H1 (cell line): ENCODE measurements around the gene XNDC1N. TPM values are rescaled to one million over a fixed set of nuclear protein-coding genes. Genes with fewer than 3 reads are reported as not detected.

Experiments used
- CTCF ChIA-PET: fragments of 300-600 bp; sonication (Branson Sonifier 250); formaldehyde crosslinking; loops from one replicate; lab custom pipeline; 2021; ENCODE audit not compliant: partially characterized antibody; lab: Charles Lee
- POLR2A ChIA-PET: fragments of 300-600 bp; sonication (Branson Sonifier 250); formaldehyde crosslinking; loops from one replicate; lab custom pipeline; 2021; ENCODE audit warnings: inconsistent platforms; ENCODE audit not compliant: partially characterized antibody; lab: Charles Lee
- DNase-seq, 2 experiments: peaks; one replicate each; pipeline versions ENCODE4 v3.0.0 to v3.0.0-alpha.2; 2010 to 2022; ENCODE audit warnings: low spot score in 2 of 2, low read depth in 1 of 2, mixed read lengths in 1 of 2
- FAIRE-seq: peaks from 2 replicates; lab custom pipeline; 2011; peaks lifted over from hg19 to GRCh38; lab: Jason Lieb, UNC
- H2AFZ ChIP-seq: 2 replicates; pipeline ENCODE4 v1.8.1; 2012; ENCODE audit warnings: low read length, inconsistent platforms
- H2AK5ac ChIP-seq: 2 replicates; pipeline ENCODE4 v1.6.1; 2013; ENCODE audit warnings: low read depth, low read length
- H2BK120ac ChIP-seq: replicated peaks from 2 replicates; pipeline ENCODE3; 2013; ENCODE audit warnings: low read depth, low read length, inconsistent platforms
- H2BK12ac ChIP-seq: 2 replicates; pipeline ENCODE4 v1.6.1; 2013; ENCODE audit warnings: low read depth, low read length
- H2BK15ac ChIP-seq: 2 replicates; pipeline ENCODE4 v1.6.1; 2013; ENCODE audit warnings: low read length
- H2BK20ac ChIP-seq: 2 replicates; pipeline ENCODE4 v1.6.1; 2013; ENCODE audit warnings: low read length
- H2BK5ac ChIP-seq: 2 replicates; pipeline ENCODE4 v1.6.1; 2013; ENCODE audit warnings: low read depth, low read length
- H3K14ac ChIP-seq: 2 replicates; pipeline ENCODE4 v1.6.1; 2013; ENCODE audit warnings: inconsistent platforms; ENCODE audit not compliant: insufficient read length
- H3K18ac ChIP-seq: 2 replicates; pipeline ENCODE4 v1.6.1; 2013; ENCODE audit warnings: low read length; ENCODE audit errors: extremely low read depth
- H3K23ac ChIP-seq: 2 replicates; pipeline ENCODE4 v1.6.1; 2013; ENCODE audit warnings: inconsistent platforms; ENCODE audit not compliant: insufficient read length
- H3K23me2 ChIP-seq: 2 replicates; pipeline ENCODE4 v1.6.1; 2013; ENCODE audit warnings: low read depth, low read length
- H3K27ac ChIP-seq: 2 replicates; pipeline ENCODE4 v1.6.1; 2011; ENCODE audit warnings: low read depth, low read length, inconsistent platforms
- H3K27me3 ChIP-seq, 4 experiments: replicated peaks in 1 of 4; 1 replicate in 1 of 4; 2 replicates in 3 of 4; pipeline versions ENCODE4 v1.6.1 to v1.8.1; 2011 to 2013; ENCODE audit warnings: low read length in 3 of 4, mild to moderate bottlenecking in 3 of 4, inconsistent platforms in 2 of 4, mixed read lengths in 2 of 4, moderate library complexity in 1 of 4; ENCODE audit not compliant: control insufficient read depth in 3 of 4, insufficient read depth in 3 of 4; ENCODE audit errors: extremely low read depth in 1 of 4
- H3K36me3 ChIP-seq, 4 experiments: 2 replicates each; pipeline versions ENCODE4 v1.6.1 to v1.8.1; 2011 to 2013; ENCODE audit warnings: mild to moderate bottlenecking in 4 of 4, low read length in 3 of 4, moderate library complexity in 2 of 4, control low read depth in 1 of 4, inconsistent platforms in 1 of 4; ENCODE audit not compliant: insufficient read depth in 4 of 4, control insufficient read depth in 2 of 4
- H3K4ac ChIP-seq: replicated peaks from 2 replicates; pipeline ENCODE3; 2013; ENCODE audit warnings: low read length, low read depth, mixed read lengths, inconsistent platforms; ENCODE audit not compliant: insufficient read length
- H3K4me1 ChIP-seq, 4 experiments: replicated peaks in 1 of 4; 1 replicate in 1 of 4; 2 replicates in 3 of 4; pipeline versions ENCODE4 v1.6.1 to v1.8.1; 2011 to 2013; ENCODE audit warnings: low read length in 3 of 4, inconsistent platforms in 2 of 4, mixed read lengths in 1 of 4; ENCODE audit not compliant: insufficient read depth in 4 of 4, control insufficient read depth in 3 of 4
- H3K4me2 ChIP-seq, 2 experiments: 2 replicates each; pipeline versions ENCODE4 v1.6.1 to v1.8.1; 2011 to 2013; ENCODE audit warnings: low read depth in 2 of 2, low read length in 2 of 2, control low read depth in 1 of 2, inconsistent platforms in 1 of 2, mild to moderate bottlenecking in 1 of 2; ENCODE audit not compliant: insufficient read depth in 1 of 2
- H3K4me3 ChIP-seq, 4 experiments: fragments of 200-600, 300-600 bp in 1 of 4; sonication (generic), shearing (Covaris generic), sonication (Bioruptor Twin) in 1 of 4; 2 replicates each; pipeline versions ENCODE4 v1.5.1 to v1.8.1; 2011 to 2016; ENCODE audit warnings: low read length in 4 of 4, low read depth in 3 of 4, control low read depth in 2 of 4, inconsistent platforms in 2 of 4, mild to moderate bottlenecking in 2 of 4, mixed read lengths in 1 of 4, moderate library complexity in 1 of 4; ENCODE audit not compliant: insufficient read depth in 2 of 4; ENCODE audit errors: extremely low read depth in 1 of 4
- H3K56ac ChIP-seq: replicated peaks from 2 replicates; pipeline ENCODE3; 2013; ENCODE audit warnings: low read depth, mild to moderate bottlenecking, mixed read lengths, low read length, inconsistent platforms; ENCODE audit not compliant: insufficient read length
- H3K79me1 ChIP-seq: 2 replicates; pipeline ENCODE4 v1.6.1; 2013; ENCODE audit warnings: low read depth, low read length, control low read depth
- H3K79me2 ChIP-seq, 2 experiments: 2 replicates each; pipeline versions ENCODE4 v1.6.1 to v1.8.1; 2012 to 2013; ENCODE audit warnings: low read length in 2 of 2, mild to moderate bottlenecking in 2 of 2, inconsistent platforms in 1 of 2; ENCODE audit not compliant: insufficient read depth in 2 of 2, control insufficient read depth in 1 of 2
- H3K9ac ChIP-seq, 4 experiments: replicated peaks in 1 of 4; 1 replicate in 1 of 4; 2 replicates in 3 of 4; pipeline versions ENCODE4 v1.6.1 to v1.8.1; 2011 to 2013; ENCODE audit warnings: low read depth in 3 of 4, low read length in 3 of 4, control low read depth in 2 of 4, mild to moderate bottlenecking in 2 of 4, moderate library complexity in 2 of 4, inconsistent platforms in 1 of 4; ENCODE audit errors: extremely low read depth in 1 of 4
- H3K9me3 ChIP-seq, 2 experiments: 2 replicates each; pipeline versions ENCODE4 v1.6.1 to v1.8.1; 2012 to 2013; ENCODE audit warnings: mild to moderate bottlenecking in 2 of 2, moderate library complexity in 2 of 2, control low read depth in 1 of 2, inconsistent platforms in 1 of 2, low read depth in 1 of 2, low read length in 1 of 2, mixed read lengths in 1 of 2; ENCODE audit not compliant: insufficient read depth in 2 of 2
- H4K20me1 ChIP-seq, 2 experiments: replicated peaks in 1 of 2; 2 replicates each; pipeline versions ENCODE3 to v1.8.1; 2011 to 2013; ENCODE audit warnings: inconsistent platforms in 2 of 2, low read length in 2 of 2, mild to moderate bottlenecking in 1 of 2; ENCODE audit not compliant: insufficient read depth in 2 of 2, control insufficient read depth in 1 of 2
- H4K5ac ChIP-seq: 2 replicates; pipeline ENCODE4 v1.6.1; 2013; ENCODE audit warnings: low read length, low read depth, mixed read lengths, inconsistent platforms; ENCODE audit not compliant: insufficient read length
- H4K8ac ChIP-seq: 2 replicates; pipeline ENCODE4 v1.8.0; 2013; ENCODE audit warnings: mild to moderate bottlenecking, moderate library complexity, low read length, inconsistent platforms; ENCODE audit not compliant: insufficient read depth; ENCODE audit errors: extremely low read depth
- H4K91ac ChIP-seq: replicated peaks from 2 replicates; pipeline ENCODE3; 2013; ENCODE audit warnings: low read length, mixed read lengths, inconsistent platforms; ENCODE audit not compliant: insufficient read length
- ATF2 ChIP-seq: IDR thresholded peaks from 2 replicates; pipeline ENCODE4 v1.6.1; 2012; ENCODE audit warnings: low read length, inconsistent platforms
- BCL11A ChIP-seq, 2 experiments: IDR thresholded peaks; one replicate each; pipeline ENCODE4 v1.6.1; 2011; ENCODE audit warnings: low read depth in 2 of 2, low read length in 2 of 2, mild to moderate bottlenecking in 2 of 2
- CBX8 ChIP-seq: fragments of 300-800, 300-1000 bp; sonication (generic); IDR thresholded peaks from 2 replicates; pipeline ENCODE4 v1.7.1; 2016; ENCODE audit warnings: low read depth, low read length, borderline replicate concordance
- EP300 ChIP-seq, 2 experiments: IDR thresholded peaks; 1 replicate in 1 of 2; 2 replicates in 1 of 2; pipeline ENCODE4 v1.6.1; 2011 to 2012; ENCODE audit warnings: low read depth in 2 of 2, low read length in 2 of 2, mild to moderate bottlenecking in 2 of 2, borderline replicate concordance in 1 of 2, inconsistent platforms in 1 of 2, moderate library complexity in 1 of 2
- FOSL1 ChIP-seq: IDR thresholded peaks from 2 replicates; pipeline ENCODE4 v1.6.1; 2011; ENCODE audit warnings: mild to moderate bottlenecking, low read depth, low read length, moderate library complexity; ENCODE audit not compliant: insufficient read depth
- KDM1A ChIP-seq: fragments of 200-600, 300-600 bp; sonication (generic); IDR thresholded peaks from 2 replicates; pipeline ENCODE4 v1.7.1; 2016; ENCODE audit warnings: mild to moderate bottlenecking, low read length, borderline replicate concordance
- RBBP5 ChIP-seq: IDR thresholded peaks from 2 replicates; pipeline ENCODE4 v1.7.1; 2012; ENCODE audit warnings: low read depth, mild to moderate bottlenecking, inconsistent platforms, low read length, moderate library complexity, borderline replicate concordance
- RXRA ChIP-seq: IDR thresholded peaks from 2 replicates; pipeline ENCODE4 v1.6.1; 2011; ENCODE audit warnings: low read depth, mild to moderate bottlenecking, low read length, moderate library complexity; ENCODE audit not compliant: insufficient read depth
- SP4 ChIP-seq: IDR thresholded peaks from 2 replicates; pipeline ENCODE4 v1.6.1; 2012; ENCODE audit warnings: low read length, inconsistent platforms
- SUZ12 ChIP-seq: fragments of 200-600 bp; sonication (generic); IDR thresholded peaks from 2 replicates; pipeline ENCODE4 v1.6.1; 2012; ENCODE audit warnings: mild to moderate bottlenecking, inconsistent platforms, low read length, moderate library complexity, mixed read lengths
- TCF12 ChIP-seq: IDR thresholded peaks from 2 replicates; pipeline ENCODE4 v1.6.1; 2011; ENCODE audit warnings: low read depth, mild to moderate bottlenecking, low read length
- YY1 ChIP-seq: IDR thresholded peaks from 2 replicates; pipeline ENCODE4 v1.6.1; 2011; ENCODE audit warnings: low read depth, mild to moderate bottlenecking, low read length
- WGBS, 2 experiments: shearing (Covaris generic) in 1 of 2; methylation state at CpG; one replicate each; pipeline versions ENCODE4 v1.1.6 to v1.1.7; 2013 to 2015; ENCODE audit warnings: low lambda C conversion rate in 2 of 2, mixed read lengths in 2 of 2, inconsistent platforms in 1 of 2, low coverage in 1 of 2, missing lambda C conversion rate in 1 of 2; ENCODE audit not compliant: insufficient replicate concordance in 2 of 2, insufficient coverage in 1 of 2, insufficient read length in 1 of 2; ENCODE audit errors: extremely low coverage in 1 of 2, missing lambda C conversion rate in 1 of 2; 5-methylcytosine and 5-hydroxymethylcytosine counted together
- polyA plus RNA-seq, 7 experiments: library from polyadenylated mRNA; depleted of rRNA in 3 of 7; stranded (reverse) in 5 of 7; unstranded in 2 of 7; fragments of >200 nt in 5 of 7; fragments of 200-250 nt in 2 of 7; gene quantifications; 1 replicate in 5 of 7; 2 replicates in 1 of 7; 4 replicates in 1 of 7; pipeline versions ENCODE4 v1.2.1 to v1.2.3, GENCODE V29; 2011 to 2013; ENCODE audit warnings: missing spikeins in 2 of 7, mixed read lengths in 2 of 7
- total RNA-seq: library from RNA; stranded (reverse); fragmentation: NEBNext Ultra II Directional; extraction: Animal tissue kit (Norgen Biotek cat#: 25700); gene quantifications from 2 replicates; pipeline ENCODE4 v1.2.1, GENCODE V29; 2021

XNDC1N gene
- total and polyA plus RNA-seq, 2 of the 8 experiments (the other 6 are each of a cell fraction or from before 2014, with no cell fraction given): 5.8 to 7.5 TPM

GRCh38 chr11:71977090-71977489 is 48.7 kb upstream of the XNDC1N start:
- H4K20me1 ChIP-seq: peaks cover 0 to 6% of the 10 kb centered on the region in 2 experiments
- H3K27me3 ChIP-seq: no peaks in the 10 kb centered on the region
- no peak overlapping the region for H3K18ac ChIP-seq
- H4K91ac ChIP-seq: no peak overlapping the region
- no peak overlapping the region for H3K23ac ChIP-seq
- H3K79me1 ChIP-seq: no peaks in the 10 kb centered on the region
- no peaks in the 10 kb centered on the region for H3K79me2 ChIP-seq
- H3K9ac ChIP-seq: no peak overlapping the region; a peak in 1 of 7 replicates
- no peak overlapping the region for H3K4ac ChIP-seq
- H3K4me1 ChIP-seq: no peaks in the 10 kb centered on the region
- H3K4me3 ChIP-seq: no peak overlapping the region
- H2BK15ac ChIP-seq: no peak overlapping the region
- H3K23me2 ChIP-seq: no peaks in the 10 kb centered on the region
- H3K36me3 ChIP-seq: peaks cover 0 to 6% (median 3%) of the 10 kb centered on the region in 4 experiments; a peak in 3 of 8 replicates
- no peak overlapping the region for H2AFZ ChIP-seq
- DNase-seq (no peak), FAIRE-seq (no peak)
- no peak overlapping the region for H2BK12ac ChIP-seq
- no peaks in the 10 kb centered on the region for H3K9me3 ChIP-seq
- no peak overlapping the region for H2BK20ac ChIP-seq
- ChIA-PET CTCF (interaction anchor here (0.6 to 4.8 kb wide), 35 partner anchors 9 to 478 kb away, joined by 3 to 54 read pairs (median 3); partner anchors contain the start of gene IL18BP), POLR2A (interaction anchor here (0.6 to 1.8 kb wide), 2 partner anchors 13 to 23 kb away, joined by 3 to 4 read pairs; no protein-coding TSS in a partner anchor)
- no peak overlapping the region for H3K14ac ChIP-seq
- 95% methylated on average over 1 of the region's 1 CpG; no CpG with 5 or more reads in 1 of the 2 experiments for WGBS, 2 experiments
- H3K4me2 ChIP-seq: no peak overlapping the region
- H2AK5ac ChIP-seq: no peak overlapping the region
- no peak overlapping the region for H2BK120ac ChIP-seq
- H4K8ac ChIP-seq: no peak overlapping the region
- H3K56ac ChIP-seq: no peak overlapping the region
- H2BK5ac ChIP-seq: no peak overlapping the region
- no peak overlapping the region for H4K5ac ChIP-seq
- no peak overlapping the region for H3K27ac ChIP-seq
- TF ChIP-seq RBBP5 (no peak), BCL11A (IDR thresholded peaks at IDR 0.05; ENCODE audit: low read depth in 2 of 2, low read length in 2 of 2) (no peak), TCF12 (no peak), RXRA (no peak), KDM1A (no peak), SP4 (no peak), YY1 (no peak), ATF2 (no peak), EP300 (IDR thresholded peaks at IDR 0.05; ENCODE audit: borderline replicate concordance in 1 of 2, low read depth in 2 of 2, low read length in 2 of 2) (no peak), FOSL1 (no peak), CBX8 (no peak), SUZ12 (no peak)
